Mammary epithelial cell (primary cell): Measurements from ENCODE around the gene MIER2.

Experiments used
- EZH2 ChIP-seq: IDR thresholded peaks from 2 replicates; pipeline ENCODE4 v1.6.1; 2012; ENCODE audit warnings: low read length, inconsistent platforms, borderline replicate concordance
- TF ChIP-seq, protein P1 (sequence below), 2 donors: IDR thresholded peaks in 1 of 2; conservative IDR thresholded peaks in 1 of 2; 2 replicates each; pipeline ENCODE4 v1.5.1; 2011 to 2012; ENCODE audit warnings: inconsistent platforms in 2 of 2, low read length in 2 of 2, mild to moderate bottlenecking in 2 of 2, control low read depth in 1 of 2, low read depth in 1 of 2; ENCODE audit not compliant: insufficient read depth in 1 of 2; ENCODE audit errors: extremely low read depth in 1 of 2

DNA sequence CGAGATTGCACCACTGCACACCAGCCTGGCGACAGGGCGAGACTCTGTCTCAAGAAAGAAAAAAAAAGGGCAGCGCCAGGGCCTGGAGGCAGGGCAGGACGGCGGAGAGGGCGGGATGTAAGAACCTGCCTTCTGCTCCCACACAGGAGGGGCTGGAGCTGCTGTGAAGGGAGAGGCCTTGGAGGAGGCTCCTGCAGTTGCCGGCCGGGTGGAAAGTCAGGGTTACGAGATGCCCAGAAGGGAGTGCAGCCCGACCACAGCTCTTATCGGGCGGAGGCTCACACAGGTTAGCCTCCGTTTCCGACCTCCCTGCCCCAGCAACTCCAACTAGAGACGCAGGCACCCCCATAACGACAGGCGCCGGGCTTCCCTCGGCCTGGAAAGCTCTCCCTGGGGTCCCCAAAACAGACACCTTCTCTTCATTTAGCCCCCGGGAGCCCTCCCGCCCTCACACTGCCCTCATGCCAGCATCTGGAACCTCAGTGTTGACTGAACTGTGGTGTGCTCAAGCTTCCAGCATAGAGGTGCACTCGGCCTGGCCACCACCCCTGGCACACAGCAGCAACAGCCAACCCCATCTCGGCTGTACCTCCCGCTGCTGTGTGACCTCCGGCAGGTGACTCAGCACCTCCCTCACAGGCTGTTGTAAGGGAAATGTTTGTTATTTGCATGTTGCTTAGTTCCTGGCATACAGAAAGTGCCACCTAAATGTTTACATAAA lies 54.8 kb downstream of the MIER2 start:
- TF ChIP-seq, protein P1, sequence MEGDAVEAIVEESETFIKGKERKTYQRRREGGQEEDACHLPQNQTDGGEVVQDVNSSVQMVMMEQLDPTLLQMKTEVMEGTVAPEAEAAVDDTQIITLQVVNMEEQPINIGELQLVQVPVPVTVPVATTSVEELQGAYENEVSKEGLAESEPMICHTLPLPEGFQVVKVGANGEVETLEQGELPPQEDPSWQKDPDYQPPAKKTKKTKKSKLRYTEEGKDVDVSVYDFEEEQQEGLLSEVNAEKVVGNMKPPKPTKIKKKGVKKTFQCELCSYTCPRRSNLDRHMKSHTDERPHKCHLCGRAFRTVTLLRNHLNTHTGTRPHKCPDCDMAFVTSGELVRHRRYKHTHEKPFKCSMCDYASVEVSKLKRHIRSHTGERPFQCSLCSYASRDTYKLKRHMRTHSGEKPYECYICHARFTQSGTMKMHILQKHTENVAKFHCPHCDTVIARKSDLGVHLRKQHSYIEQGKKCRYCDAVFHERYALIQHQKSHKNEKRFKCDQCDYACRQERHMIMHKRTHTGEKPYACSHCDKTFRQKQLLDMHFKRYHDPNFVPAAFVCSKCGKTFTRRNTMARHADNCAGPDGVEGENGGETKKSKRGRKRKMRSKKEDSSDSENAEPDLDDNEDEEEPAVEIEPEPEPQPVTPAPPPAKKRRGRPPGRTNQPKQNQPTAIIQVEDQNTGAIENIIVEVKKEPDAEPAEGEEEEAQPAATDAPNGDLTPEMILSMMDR (conservative IDR thresholded peaks at IDR 0.05 in 1 of 2, IDR thresholded peaks at IDR 0.05 in 1 of 2; ENCODE audit: extremely low read depth in 1 of 2, insufficient read depth in 1 of 2, low read depth in 1 of 2, low read length in 2 of 2) = no peak
- TF ChIP-seq EZH2 = no peak
